ENCODE measurements around the gene XCR1.
A peak's percentile ranks its signal among the peaks of the same experiment; 100 is the strongest.
"Not testable (repeated sequence)": the region's sequence is repeated elsewhere in the genome, so short reads cannot be mapped to it uniquely, and the experiment has no call there.

The XCR1 gene

DNA sequence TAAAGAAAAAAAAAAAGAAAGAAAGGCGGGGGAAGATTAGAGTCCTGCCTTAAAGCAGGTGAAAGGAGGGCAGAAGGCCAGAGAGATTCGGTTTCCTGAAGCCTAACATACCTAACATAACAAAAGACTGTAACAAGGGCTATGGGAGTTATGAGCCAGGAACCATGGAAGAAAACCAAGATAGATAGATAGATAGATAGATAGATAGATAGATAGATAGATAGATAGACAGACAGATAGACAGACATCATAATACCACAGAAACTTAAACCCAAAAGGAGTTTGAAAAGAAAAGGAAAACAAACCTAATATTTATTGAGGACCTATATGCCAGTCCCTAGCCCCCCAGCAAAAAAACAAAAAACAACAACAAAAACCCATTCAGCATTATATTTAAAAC lies 29.3 kb downstream of the XCR1 start:
- no peak for DNase-seq

DNA sequence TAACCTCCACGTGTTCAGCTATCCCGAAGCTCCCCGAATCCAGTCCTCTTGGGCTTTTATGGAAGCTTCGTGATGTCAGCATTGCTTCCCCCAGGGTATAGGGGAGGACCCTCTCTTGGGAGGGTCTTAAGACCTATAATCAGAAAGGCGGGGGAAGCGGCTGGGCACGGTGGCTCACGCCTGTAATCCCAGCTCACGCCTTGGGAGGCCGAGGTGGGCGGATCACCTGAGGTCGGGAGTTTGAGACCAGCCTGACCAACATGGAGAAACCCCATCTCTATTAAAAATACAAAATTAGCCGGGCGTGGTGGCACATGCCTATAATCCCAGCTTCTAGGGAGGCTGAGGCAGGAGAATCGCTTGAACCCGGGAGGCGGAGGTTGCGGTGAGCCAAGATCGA lies 29.8 kb downstream of the XCR1 start:
- DNase-seq: not testable (repeated sequence)

DNA sequence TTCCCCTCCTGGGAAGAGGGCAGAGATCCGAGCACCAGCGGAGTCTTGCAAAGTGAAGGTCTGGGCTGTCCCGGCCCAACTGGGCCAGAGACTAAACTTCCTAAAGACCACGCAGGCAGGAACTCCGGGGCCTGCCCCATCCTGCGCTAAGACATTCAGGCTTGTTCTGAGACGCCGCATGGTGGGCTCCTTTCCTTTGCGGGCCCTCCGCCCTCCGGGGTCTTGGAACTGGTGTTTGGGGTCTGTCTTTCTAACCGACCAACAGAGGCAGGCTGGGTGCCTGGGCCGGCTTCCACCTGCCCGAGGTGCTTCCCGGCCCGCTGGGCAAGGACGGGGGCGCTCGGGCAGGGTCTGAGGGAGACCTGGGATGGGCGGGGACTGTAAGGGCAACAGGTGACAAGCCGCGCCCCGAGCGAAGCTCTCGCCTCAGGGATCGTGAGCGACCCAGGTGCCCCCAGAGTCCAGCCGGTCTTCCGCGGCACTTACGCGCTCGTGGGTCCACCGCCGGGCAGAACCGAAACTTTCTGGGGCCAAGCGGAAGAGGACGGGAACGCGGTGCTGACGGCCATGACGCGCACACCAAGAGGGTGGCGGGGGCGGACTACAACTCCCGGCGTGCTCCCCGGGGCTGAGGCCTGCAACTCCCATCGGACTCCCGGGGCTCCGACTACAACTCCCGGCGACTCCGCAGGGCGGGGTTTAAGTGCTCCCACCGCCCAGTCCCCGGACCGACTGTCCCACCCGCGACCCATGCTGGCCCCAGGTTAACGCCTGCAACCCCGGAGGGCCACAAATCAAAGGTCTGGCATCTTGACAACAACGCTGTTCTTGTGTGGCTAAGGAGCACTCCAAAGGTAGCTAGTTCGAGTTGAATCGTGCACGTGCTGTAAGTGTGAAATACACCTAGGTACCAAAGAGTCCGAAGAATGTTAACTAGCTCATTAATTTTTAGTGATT lies 31.8 kb downstream of the XCR1 start, which contains the start of gene FYCO1:
Gene FYCO1, minus strand, starts transcription at position 589 of the 957 bp plus-strand sequence. CDS start 10,914 bp downstream, outside the sequence.
- DNase-seq: peak; percentile 78

DNA sequence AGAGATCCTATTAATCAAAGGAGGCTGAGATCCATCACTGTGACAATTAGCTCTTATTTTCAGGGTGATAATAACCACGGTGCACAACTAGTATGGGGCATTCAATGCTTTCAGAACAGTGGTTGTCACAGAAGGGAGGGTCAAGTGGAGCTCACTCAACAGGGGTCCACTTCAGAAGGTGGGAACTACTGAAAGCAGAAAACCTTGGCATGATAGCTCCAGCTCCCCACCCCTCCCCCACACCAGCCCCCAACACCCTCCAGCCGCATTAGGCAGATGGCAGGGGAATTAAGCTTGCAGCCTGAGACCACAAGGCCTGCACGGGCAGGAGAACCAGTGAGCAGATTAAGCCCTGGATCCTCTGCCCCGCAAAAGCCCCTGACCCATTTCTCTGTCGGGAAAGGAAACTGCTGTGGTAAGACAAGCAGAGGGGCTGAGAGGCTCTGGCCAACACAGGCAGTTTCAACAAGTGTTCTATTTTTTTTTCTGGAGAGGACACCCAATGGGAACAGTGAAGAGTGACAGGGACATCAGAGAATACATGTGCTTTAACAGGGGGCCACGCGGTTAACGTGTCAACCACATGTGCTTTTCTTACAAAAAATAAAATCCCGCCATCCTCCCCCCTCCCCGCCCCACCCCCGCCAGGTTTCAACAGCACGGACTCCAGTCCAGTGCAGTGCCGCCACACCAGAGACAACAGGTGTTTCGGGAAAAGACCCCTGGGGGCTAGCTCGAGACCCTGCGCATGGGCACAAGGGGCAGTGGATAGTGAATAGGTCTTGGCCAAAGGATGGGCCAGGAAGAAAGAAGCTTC lies 32.7 kb downstream of the XCR1 start:
- no peak for DNase-seq

GRCh38 chr3:45993421-45994027 lies 33.8 kb downstream of the XCR1 start:
- DNase-seq: no peak

GRCh38 chr3:45992821-45993221 lies 34.5 kb downstream of the XCR1 start:
- DNase-seq: no peak

GRCh38 chr3:45992133-45992729 lies 35.1 kb downstream of the XCR1 start:
- DNase-seq: no peak

DNA sequence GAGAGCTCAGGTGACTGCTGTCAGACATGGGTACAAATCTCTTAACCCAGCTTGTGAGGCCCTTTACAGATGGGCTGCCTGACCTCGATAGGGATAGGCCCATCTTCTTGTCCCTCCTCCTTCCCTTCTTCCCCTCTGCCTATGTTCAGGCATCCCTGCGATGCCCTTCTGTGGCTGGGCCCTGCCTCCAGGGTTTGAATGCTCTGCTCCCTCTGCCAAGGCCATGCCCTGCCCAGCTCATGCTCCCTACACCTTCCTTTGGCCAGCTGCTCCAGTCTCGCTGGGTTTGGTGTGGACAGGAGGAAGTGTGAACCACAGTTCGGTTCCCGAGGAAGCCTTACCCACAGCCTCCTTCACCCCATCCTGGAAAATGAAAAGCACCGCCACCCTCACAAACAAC lies 35.9 kb downstream of the XCR1 start:
- no peak for DNase-seq

- no peak for DNase-seq
Observed at GRCh38 chr3:45990181-45990580, 37.1 kb downstream of the XCR1 start.

GRCh38 chr3:45988804-45989203 lies 38.5 kb downstream of the XCR1 start:
- DNase-seq: no peak

GRCh38 chr3:45988362-45988761 lies 38.9 kb downstream of the XCR1 start:
- DNase-seq: no peak

DNA sequence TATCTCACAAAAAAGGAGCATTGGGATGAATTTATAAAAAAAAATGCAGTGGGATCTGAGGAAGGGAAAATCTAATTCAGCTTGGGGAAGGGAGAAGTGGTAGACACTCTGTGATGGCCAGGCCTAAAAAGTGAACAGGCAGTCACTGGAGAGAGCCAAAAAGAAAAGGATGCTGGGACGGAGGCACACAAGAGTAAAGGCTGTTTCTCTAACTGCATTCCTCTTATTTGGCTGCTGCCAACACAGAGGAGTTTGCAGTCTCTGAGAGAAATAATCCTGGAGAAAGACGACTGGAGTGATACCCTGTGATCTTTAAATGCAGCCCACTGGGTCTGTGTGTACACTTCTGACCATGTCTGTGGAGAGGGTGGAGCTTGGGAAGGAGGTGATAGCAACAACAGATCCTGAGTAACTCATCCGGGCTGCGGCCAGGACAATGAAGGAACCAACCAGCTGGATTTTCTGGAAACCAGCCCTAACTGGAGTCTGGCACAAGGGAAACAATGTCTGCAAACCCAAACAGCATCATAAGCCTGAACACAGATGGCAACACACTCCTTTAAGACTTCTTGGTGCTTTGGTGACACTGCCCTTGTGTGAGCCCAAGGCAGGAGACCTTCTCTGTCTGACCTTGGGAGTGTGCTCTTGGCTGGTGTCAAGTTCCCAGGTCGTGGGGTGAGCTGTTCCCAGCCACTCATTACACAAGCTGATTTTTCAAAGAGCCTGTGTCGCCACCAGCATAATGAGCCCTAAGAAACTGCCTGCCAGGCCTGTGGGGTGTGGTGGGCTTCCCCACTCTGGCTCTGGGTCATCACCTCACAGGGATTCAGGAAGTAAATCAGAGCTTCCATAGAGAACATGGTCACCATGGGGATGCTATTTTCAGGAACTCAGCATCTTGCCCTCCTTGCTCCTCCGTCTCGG lies 39.7 kb downstream of the XCR1 start:
- no peak for DNase-seq

- DNase-seq: no peak
Observed at GRCh38 chr3:45986303-45986982, 40.8 kb downstream of the XCR1 start.

- no peak for DNase-seq
Observed at GRCh38 chr3:45985532-45986302, 41.6 kb downstream of the XCR1 start.

- no peak for DNase-seq
Observed at GRCh38 chr3:45984331-45985312, 42.7 kb downstream of the XCR1 start.

GRCh38 chr3:45983770-45984169 lies 43.5 kb downstream of the XCR1 start:
- no peak for DNase-seq

DNA sequence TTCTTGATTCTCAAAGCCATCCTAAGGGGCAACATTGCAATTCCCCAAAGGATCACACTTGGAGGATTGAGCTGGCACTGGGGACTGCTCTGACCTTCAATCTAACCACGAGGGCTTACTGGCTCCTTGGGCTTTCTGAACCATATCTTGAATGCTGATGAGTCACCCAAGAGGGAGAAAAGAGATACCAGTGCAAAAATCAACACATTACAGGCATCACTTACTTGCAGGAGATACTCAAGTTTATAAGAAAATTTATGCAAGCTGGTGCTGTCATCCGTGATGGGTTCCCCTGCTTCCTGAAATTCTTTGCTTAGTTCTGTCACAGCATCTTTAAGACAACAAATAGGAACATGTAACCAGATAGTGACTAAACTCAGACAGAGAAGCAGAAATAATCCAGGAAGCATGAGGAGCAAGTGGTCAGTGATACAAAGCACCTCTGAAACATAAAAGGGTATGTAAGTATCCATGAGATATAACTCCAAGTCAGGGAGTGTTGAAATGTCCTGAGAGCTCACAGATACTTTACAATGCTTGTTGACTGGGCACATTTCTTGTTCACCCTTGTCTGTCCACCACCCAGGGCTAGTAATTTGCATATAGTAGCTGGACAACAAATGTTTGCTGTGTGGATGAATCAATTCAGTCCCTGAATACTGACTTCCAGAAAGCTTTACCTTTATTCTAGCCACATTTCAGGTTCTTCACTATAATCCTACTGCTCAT lies 45.8 kb downstream of the XCR1 start:
- DNase-seq: no peak

- DNase-seq: no peak
Observed at GRCh38 chr3:45980819-45981218, 46.5 kb downstream of the XCR1 start.
